ENCODE results near the gene C1orf74. TPM values are rescaled to one million over a fixed set of nuclear protein-coding genes. Genes with fewer than 3 reads are reported as not detected.

Gene C1orf74
- total RNA-seq, 1 experiment from 2014 or later = 4.6 TPM

- Mint-ChIP-seq H3K4me3 (no peak overlapping the region), H3K4me1 (peaks cover under 1% of the 10 kb centered on the region), H3K27me3 (ENCODE audit: low read depth) (peaks cover 4% of the 10 kb centered on the region), H3K9me3 (no peaks in the 10 kb centered on the region), H3K36me3 (no peaks in the 10 kb centered on the region), H3K27ac (no peak overlapping the region)
- no peak for DNase-seq (ENCODE audit: low spot score)
- ChIA-PET CTCF (interaction anchor here (1.7 kb wide), 1 partner anchor 26 kb away, joined by 8 read pairs; no protein-coding TSS in a partner anchor), POLR2A (no interaction called here)
- TF ChIP-seq AFF4 (CRISPR knock-in tag; IDR thresholded peaks at IDR 0.05; ENCODE audit: borderline replicate concordance) = no peak
- TF ChIP-seq RELA (CRISPR knock-in tag; IDR thresholded peaks at IDR 0.05; ENCODE audit: borderline replicate concordance) = no peak
- TF ChIP-seq ZBTB43 (CRISPR knock-in tag; IDR thresholded peaks at IDR 0.05) = no peak
- no peak for TF ChIP-seq TEAD1 (CRISPR knock-in tag; IDR thresholded peaks at IDR 0.05)
- TF ChIP-seq CREB1 (CRISPR knock-in tag; IDR thresholded peaks at IDR 0.05) = no peak
- TF ChIP-seq USF1 (CRISPR knock-in tag; IDR thresholded peaks at IDR 0.05) = no peak
- no peak for TF ChIP-seq ZNF396 (CRISPR knock-in tag; IDR thresholded peaks at IDR 0.05; ENCODE audit: borderline replicate concordance)
- ATAC-seq = no peak
Observed at GRCh38 chr1:209774592-209774991, 9.8 kb downstream of the C1orf74 start.

GRCh38 chr1:209772126-209772525 is 12.2 kb downstream of the C1orf74 start:
- Mint-ChIP-seq H3K27me3 (ENCODE audit: low read depth) (peaks cover 4% of the 10 kb centered on the region), H3K9me3 (no peaks in the 10 kb centered on the region), H3K4me1 (peaks cover 10% of the 10 kb centered on the region), H3K4me3 (no peak overlapping the region), H3K36me3 (no peaks in the 10 kb centered on the region), H3K27ac (no peak overlapping the region)
- CTCF ChIA-PET = no interaction called here
- DNase-seq (ENCODE audit: low spot score) (no peak), ATAC-seq (no peak)
- TF ChIP-seq KAT7 (CRISPR knock-in tag; IDR thresholded peaks at IDR 0.05; ENCODE audit: borderline replicate concordance) (no peak), FOXP1 (CRISPR knock-in tag; IDR thresholded peaks at IDR 0.05; ENCODE audit: borderline replicate concordance) (no peak), NR3C1 (CRISPR knock-in tag; conservative IDR thresholded peaks at IDR 0.05; ENCODE audit: low read depth) (no peak)
- POLR2A ChIA-PET = no interaction called here

GRCh38 chr1:209770636-209771415 is 13.5 kb downstream of the C1orf74 start:
- ChIA-PET POLR2A (no interaction called here), CTCF (no interaction called here)
- no peak overlapping the region for H3K27ac Mint-ChIP-seq
- peaks cover 7% of the 10 kb centered on the region for H3K27me3 Mint-ChIP-seq (ENCODE audit: low read depth)
- ATAC-seq = no peak
- H3K36me3 Mint-ChIP-seq = no peaks in the 10 kb centered on the region
- no peaks in the 10 kb centered on the region for H3K9me3 Mint-ChIP-seq
- H3K4me3 Mint-ChIP-seq = no peak overlapping the region
- peaks cover 10% of the 10 kb centered on the region for H3K4me1 Mint-ChIP-seq
- DNase-seq (ENCODE audit: low spot score) = no peak
- TF ChIP-seq JUN (CRISPR knock-in tag; IDR thresholded peaks at IDR 0.05) = no peak
- TF ChIP-seq, protein P1, sequence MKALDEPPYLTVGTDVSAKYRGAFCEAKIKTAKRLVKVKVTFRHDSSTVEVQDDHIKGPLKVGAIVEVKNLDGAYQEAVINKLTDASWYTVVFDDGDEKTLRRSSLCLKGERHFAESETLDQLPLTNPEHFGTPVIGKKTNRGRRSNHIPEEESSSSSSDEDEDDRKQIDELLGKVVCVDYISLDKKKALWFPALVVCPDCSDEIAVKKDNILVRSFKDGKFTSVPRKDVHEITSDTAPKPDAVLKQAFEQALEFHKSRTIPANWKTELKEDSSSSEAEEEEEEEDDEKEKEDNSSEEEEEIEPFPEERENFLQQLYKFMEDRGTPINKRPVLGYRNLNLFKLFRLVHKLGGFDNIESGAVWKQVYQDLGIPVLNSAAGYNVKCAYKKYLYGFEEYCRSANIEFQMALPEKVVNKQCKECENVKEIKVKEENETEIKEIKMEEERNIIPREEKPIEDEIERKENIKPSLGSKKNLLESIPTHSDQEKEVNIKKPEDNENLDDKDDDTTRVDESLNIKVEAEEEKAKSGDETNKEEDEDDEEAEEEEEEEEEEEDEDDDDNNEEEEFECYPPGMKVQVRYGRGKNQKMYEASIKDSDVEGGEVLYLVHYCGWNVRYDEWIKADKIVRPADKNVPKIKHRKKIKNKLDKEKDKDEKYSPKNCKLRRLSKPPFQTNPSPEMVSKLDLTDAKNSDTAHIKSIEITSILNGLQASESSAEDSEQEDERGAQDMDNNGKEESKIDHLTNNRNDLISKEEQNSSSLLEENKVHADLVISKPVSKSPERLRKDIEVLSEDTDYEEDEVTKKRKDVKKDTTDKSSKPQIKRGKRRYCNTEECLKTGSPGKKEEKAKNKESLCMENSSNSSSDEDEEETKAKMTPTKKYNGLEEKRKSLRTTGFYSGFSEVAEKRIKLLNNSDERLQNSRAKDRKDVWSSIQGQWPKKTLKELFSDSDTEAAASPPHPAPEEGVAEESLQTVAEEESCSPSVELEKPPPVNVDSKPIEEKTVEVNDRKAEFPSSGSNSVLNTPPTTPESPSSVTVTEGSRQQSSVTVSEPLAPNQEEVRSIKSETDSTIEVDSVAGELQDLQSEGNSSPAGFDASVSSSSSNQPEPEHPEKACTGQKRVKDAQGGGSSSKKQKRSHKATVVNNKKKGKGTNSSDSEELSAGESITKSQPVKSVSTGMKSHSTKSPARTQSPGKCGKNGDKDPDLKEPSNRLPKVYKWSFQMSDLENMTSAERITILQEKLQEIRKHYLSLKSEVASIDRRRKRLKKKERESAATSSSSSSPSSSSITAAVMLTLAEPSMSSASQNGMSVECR (CRISPR knock-in tag; IDR thresholded peaks at IDR 0.05; ENCODE audit: borderline replicate concordance) = no peak
- TF ChIP-seq FOXK1 (CRISPR knock-in tag; IDR thresholded peaks at IDR 0.05) = no peak
- TF ChIP-seq, protein P2, sequence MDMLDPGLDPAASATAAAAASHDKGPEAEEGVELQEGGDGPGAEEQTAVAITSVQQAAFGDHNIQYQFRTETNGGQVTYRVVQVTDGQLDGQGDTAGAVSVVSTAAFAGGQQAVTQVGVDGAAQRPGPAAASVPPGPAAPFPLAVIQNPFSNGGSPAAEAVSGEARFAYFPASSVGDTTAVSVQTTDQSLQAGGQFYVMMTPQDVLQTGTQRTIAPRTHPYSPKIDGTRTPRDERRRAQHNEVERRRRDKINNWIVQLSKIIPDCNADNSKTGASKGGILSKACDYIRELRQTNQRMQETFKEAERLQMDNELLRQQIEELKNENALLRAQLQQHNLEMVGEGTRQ (CRISPR knock-in tag; IDR thresholded peaks at IDR 0.05) = no peak
- no peak for TF ChIP-seq HMGA2 (CRISPR knock-in tag; IDR thresholded peaks at IDR 0.05)
- TF ChIP-seq ZNF671 (CRISPR knock-in tag; IDR thresholded peaks at IDR 0.05) = no peak
- TF ChIP-seq PREB (CRISPR knock-in tag; IDR thresholded peaks at IDR 0.05; ENCODE audit: borderline replicate concordance) = no peak

All from WTC11 (cell line).